ENCODE results near the gene SUV39H1.
A peak's percentile ranks its signal among the peaks of the same experiment; 100 is the strongest.

SUV39H1 gene

DNA sequence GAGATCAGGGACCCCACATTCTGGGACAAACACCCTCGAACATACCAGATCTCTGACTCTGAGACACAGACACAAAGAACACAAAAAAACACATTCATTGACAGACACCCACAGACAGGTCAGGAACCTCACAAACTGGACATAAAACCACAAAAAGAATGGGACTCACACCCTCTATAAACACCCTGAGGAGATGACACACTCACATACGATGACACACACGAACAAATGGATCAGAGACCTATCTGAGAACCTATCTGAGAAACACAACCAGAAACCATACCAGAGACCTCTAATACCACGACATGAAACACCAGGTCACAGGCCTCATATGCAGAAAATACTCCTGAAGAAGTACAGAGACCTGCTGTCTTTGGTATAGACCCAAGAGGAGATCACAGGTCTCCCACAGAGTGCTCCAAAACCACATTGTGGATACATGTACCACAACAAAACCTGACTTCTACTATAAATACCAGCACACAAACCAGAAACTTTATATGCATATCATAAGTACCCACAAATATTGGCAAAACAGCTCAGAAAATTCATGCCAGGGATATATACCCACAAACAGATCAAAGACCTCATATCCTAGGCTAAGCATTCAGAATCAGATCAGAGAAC, 19.5 kb downstream of the SUV39H1 start:
- no peak for DNase-seq

DNA sequence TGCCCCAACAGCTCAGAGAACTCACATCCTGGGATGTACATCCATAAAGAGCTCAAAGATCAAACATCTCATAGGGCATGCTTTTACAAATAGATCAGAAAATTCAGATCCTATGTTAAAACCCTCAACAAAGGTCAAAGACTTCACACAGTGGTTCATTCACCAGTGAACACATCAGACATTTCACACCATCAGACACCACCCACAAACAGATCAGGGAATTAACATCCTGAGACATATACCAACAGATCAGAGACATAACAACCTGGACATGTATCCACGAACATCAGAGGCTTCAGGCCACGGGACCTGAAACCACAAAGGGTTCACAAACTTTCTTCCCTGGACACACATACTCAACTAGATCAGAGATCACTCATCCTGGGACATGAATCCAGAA, 23.4 kb downstream of the SUV39H1 start:
- no peak for DNase-seq

GRCh38 chrX:48720577-48721250, 24.2 kb downstream of the SUV39H1 start:
- DNase-seq: no peak

DNA sequence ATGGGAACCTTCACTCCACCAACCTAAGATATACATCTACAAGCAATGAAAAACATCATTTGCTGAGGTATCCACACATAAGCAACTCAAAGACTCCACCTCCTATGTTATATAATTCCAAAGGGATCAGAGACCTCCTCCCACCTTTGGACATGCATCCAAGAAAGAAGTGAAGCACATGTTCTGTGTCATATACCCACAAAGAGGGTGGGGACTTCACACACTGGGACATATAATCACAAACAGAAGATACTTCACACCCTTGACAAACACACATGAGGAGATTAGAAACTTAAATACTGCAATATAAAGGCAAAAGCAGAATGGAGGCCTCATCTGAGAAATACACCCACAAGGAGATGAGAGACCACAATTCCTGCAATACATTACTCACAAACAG, 25.4 kb downstream of the SUV39H1 start:
- no peak for DNase-seq

DNA sequence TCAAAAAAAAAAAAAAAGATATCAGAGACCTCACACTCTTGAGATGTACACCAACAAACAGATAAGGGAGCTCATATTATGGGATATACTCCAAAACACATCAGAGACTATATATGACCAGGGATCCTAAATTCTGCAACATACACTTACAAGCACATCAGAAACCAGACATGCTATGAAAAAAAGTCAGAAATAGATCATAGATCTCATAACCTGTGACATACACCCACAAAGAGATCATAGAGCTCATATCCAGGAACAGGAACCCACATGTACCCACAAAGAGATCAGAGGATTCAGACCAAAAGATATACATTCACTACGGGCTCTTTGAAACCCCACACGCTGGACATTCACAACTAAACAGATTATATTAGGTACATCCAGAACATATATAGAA, 30.1 kb downstream of the SUV39H1 start:
- DNase-seq: no peak

- DNase-seq: no peak
These were observed 32.1 kb downstream of the SUV39H1 start for GRCh38 chrX:48728653-48729052.

DNA sequence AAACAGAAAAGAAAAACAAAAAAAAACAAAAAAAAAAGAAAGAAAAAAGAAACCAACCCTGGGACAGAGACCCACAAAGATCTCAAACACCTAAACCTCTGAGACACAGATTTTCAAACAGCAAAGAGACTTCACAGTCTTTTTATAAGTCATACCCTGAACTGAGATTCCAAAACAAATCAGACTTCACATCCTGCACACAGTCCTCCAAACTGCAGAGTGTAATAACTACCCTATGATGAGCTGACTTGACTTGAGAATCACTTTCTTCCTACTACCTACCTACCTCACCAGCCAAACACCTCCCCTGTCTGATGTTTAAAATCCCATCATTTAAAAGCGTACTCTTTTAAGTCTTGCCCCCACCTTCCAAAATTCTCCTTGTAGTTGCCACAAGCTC, 39.8 kb downstream of the SUV39H1 start:
- DNase-seq: no peak

- no peak for DNase-seq
These were observed 40.3 kb downstream of the SUV39H1 start for GRCh38 chrX:48736878-48737212.

DNA sequence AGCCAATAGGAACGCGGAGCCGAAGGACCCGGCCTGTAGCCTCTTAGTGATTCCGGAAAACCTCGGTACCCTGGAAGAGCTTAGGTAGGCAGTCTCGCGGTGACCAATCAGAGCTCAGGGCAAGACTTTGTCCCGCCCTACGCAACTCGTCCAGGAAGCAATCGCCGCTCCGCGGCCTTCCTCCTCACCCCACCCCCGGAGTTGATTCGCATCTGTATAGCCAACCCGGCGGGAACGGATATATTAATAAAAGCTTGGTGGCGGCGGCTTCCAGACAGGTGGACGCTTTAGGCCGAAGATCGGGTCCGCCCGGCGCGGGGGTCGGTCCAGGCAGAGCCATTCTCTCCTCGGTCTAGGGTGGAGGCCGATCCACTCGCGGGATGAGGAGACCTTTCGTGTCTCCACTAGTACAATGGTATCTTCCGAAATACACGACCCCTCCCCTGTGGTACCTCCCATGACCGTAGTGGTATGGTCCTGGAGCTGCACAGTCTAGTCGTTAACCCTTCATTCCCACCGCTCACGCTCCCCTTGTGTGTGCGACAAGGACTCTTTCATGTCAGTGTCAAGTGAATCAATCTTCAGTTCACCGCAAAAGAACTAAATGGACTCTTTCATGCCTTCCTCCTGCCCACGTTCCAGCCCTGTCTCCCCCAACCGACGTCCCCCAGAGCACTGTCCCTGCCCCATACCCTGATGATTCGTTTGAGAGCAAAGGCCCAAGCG, 40.8 kb downstream of the SUV39H1 start:
- peak; percentile 97 for DNase-seq

- DNase-seq: no peak
These were observed 41.4 kb downstream of the SUV39H1 start for GRCh38 chrX:48737940-48738339.

- no peak for DNase-seq
These were observed 45.3 kb downstream of the SUV39H1 start for GRCh38 chrX:48741834-48742233.

DNA sequence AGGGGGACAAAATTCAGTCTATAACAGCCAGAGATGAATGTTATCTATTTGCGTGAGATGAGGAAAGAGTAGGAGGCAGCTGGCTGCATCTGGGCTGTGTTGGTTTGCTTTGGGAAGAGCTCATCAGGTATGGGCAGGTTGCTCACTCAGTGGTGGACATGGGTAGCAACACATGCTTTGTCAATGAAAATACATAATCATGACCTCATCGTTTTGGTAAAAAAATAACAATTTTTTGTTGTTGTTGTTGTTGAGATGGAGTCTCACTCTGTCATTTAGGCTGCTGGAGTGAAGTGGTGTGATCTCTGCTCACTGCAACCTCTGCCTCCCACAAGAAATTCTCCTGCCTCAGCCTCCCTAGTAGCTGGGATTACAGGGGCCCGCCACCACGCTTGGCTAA, 48.7 kb downstream of the SUV39H1 start:
- DNase-seq: no peak

- no peak for DNase-seq
These were observed 51.0 kb downstream of the SUV39H1 start for GRCh38 chrX:48747415-48748016.

GRCh38 chrX:48749182-48749581, 52.6 kb downstream of the SUV39H1 start:
- no peak for DNase-seq

GRCh38 chrX:48751343-48751742, 54.8 kb downstream of the SUV39H1 start:
- no peak for DNase-seq

- DNase-seq: no peak
These were observed 56.0 kb downstream of the SUV39H1 start for GRCh38 chrX:48752498-48752897.

GRCh38 chrX:48753708-48754228, 57.2 kb downstream of the SUV39H1 start:
- no peak for DNase-seq

DNA sequence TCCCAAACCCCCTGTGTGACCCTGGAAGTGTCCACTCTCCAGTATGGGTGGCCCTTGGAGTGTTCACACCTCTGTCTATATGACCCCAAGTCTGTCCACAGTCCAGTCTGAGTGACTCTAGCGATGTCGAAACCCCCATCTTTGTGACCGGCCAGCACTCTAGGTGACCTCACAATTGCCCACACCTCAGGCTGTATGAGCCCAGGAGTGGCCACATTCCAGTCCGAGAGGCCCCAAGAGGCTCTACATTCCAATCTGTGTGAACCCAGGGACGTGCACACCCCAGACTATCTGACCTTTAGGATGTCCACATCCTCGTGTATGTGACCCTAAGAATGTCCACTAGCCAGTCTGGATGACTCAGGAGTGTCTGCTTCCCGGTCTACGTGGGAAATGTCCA, 57.7 kb downstream of the SUV39H1 start:
- no peak for DNase-seq

Data from NCI-H524 treated with DMSO at 0.1 percent for 48 hours (cell line).